ENCODE results near the gene RRAGD. TPM values are rescaled to one million over a fixed set of nuclear protein-coding genes. Genes with fewer than 3 reads are reported as not detected.

Gene RRAGD
- polyA plus RNA-seq, 1 experiment = not detected

DNA sequence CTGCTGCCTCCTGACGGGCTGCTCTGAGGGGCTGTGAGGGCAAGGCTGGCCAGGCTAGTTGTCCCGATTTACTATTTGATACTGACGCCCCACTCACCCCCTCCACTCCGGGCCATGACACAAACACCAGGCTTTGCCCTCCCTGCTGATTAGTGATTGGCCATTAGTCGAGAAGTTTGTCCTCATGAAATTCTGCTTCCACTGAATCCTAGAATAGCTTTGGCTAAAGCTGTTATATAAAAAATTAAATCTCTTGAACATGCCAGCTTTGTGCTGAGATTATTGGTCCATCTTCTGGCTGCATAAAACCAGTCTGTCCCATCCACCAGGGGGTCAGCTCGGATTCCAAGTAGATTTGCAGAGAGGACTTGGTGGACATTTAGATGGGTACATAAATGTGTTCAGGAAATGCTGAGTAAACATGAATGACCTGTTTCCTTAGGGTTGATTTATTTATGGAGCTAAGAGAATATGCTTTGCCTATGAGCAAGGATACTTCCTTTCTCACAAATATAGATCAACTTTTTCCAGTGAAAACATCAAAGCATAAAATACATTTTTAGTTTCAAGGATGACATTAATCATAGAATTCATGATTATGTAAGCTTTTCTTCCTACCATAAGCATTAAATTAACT, 96.7 kb downstream of the RRAGD start, which contains the start of gene GABRR2:
GABRR2 (minus strand) TSS at position 51 of the 637 bp plus-strand sequence. CDS start 134 bp downstream, outside the sequence.
- POLR2A ChIA-PET = no interaction called here
- CTCF ChIA-PET = interaction anchor here (1.1 kb wide), 2 partner anchors 57 to 298 kb away, joined by 3 to 4 read pairs; no protein-coding TSS in a partner anchor

DNA sequence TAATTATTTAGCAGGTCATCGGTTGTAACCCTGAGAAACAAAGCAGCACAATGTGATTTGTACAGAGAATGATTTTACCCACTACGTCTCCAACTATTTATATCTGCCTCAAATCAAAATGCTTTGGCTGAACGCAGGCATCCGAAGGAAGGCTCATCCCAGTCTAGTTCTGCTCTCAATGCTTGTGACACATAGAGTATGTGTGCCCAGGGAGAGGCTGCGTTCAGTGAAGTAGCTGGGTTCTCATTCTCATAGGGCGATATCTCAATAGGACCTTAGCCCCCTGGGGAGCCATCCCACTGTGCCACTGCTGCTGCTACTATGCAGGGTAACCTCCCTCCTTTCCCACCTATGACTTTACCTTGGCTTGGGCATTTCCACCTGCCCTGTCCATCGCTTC, 97.4 kb downstream of the RRAGD start:
- ChIA-PET CTCF (interaction anchor here (1.1 to 1.2 kb wide), 2 partner anchors 58 to 62 kb away, joined by 3 read pairs; no protein-coding TSS in a partner anchor), POLR2A (no interaction called here)
- H3K27ac ChIP-seq (ENCODE audit: low read depth, low read length) = no peak overlapping the region
- H3K9me3 ChIP-seq (ENCODE audit: control insufficient read depth, insufficient read depth, low read length) = no peaks in the 10 kb centered on the region
- no peak overlapping the region for H3K4me3 ChIP-seq (ENCODE audit: low read depth, low read length)
- DNase-seq (ENCODE audit: low read depth, low spot score) = no peak
- peaks cover 3% of the 10 kb centered on the region for H3K27me3 ChIP-seq (ENCODE audit: control insufficient read depth, insufficient read depth, low read length)
- TF ChIP-seq, protein P1, sequence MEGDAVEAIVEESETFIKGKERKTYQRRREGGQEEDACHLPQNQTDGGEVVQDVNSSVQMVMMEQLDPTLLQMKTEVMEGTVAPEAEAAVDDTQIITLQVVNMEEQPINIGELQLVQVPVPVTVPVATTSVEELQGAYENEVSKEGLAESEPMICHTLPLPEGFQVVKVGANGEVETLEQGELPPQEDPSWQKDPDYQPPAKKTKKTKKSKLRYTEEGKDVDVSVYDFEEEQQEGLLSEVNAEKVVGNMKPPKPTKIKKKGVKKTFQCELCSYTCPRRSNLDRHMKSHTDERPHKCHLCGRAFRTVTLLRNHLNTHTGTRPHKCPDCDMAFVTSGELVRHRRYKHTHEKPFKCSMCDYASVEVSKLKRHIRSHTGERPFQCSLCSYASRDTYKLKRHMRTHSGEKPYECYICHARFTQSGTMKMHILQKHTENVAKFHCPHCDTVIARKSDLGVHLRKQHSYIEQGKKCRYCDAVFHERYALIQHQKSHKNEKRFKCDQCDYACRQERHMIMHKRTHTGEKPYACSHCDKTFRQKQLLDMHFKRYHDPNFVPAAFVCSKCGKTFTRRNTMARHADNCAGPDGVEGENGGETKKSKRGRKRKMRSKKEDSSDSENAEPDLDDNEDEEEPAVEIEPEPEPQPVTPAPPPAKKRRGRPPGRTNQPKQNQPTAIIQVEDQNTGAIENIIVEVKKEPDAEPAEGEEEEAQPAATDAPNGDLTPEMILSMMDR (IDR thresholded peaks at IDR 0.05; ENCODE audit: low read depth, low read length) = no peak

More for the DNA sequence above, 96.7 kb downstream of the RRAGD start, which contains the start of gene GABRR2:
- no peaks in the 10 kb centered on the region for H3K27me3 ChIP-seq (ENCODE audit: control insufficient read depth, insufficient read depth, low read length)
- TF ChIP-seq, protein P1 (IDR thresholded peaks at IDR 0.05; ENCODE audit: low read depth, low read length) = no peak
- no peak within 1 kb of the TSS for H3K4me3 ChIP-seq (ENCODE audit: low read depth, low read length)
- H3K9me3 ChIP-seq (ENCODE audit: control insufficient read depth, insufficient read depth, low read length) = no peaks in the 10 kb centered on the region
- no peak for DNase-seq (ENCODE audit: low read depth, low spot score)
- no peak within 1 kb of the TSS for H3K27ac ChIP-seq (ENCODE audit: low read depth, low read length)

Other genes with a start within 250 kb of the RRAGD start
- gene GABRR1, start 194.9 kb downstream of the RRAGD start, polyA plus RNA-seq (2011; rRNA removed) = not detected in 2 replicates
- gene GABRR2, start 97.0 kb downstream of the RRAGD start, polyA plus RNA-seq (2011; rRNA removed) = 0.12 and 0.15 TPM in 2 replicates
- 38.8 and 49.4 TPM in 2 replicates for gene UBE2J1, start 59.6 kb downstream of the RRAGD start, polyA plus RNA-seq (2011; rRNA removed)
- 0.10 and 0.21 TPM in 2 replicates for gene ANKRD6, start 20.9 kb upstream of the RRAGD start, polyA plus RNA-seq (2011; rRNA removed)
- gene LYRM2, start 226.5 kb upstream of the RRAGD start, polyA plus RNA-seq (2011; rRNA removed) = 32.8 and 58.5 TPM in 2 replicates